Endodermal cell (in vitro differentiated cells): ENCODE measurements around the gene ZFR2. TPM values are rescaled to one million over a fixed set of nuclear protein-coding genes. Genes with fewer than 3 reads are reported as not detected.
A peak's percentile ranks its signal among the peaks of the same experiment; 100 is the strongest.

Experiments
- DNase-seq: peaks from one replicate; pipeline ENCODE4 v3.0.0-alpha.2; 2017
- H3K27ac ChIP-seq: 2 replicates; pipeline ENCODE4 v1.5.1; 2013; ENCODE audit warnings: mild to moderate bottlenecking, low read depth, low read length, moderate library complexity
- H3K27me3 ChIP-seq: 2 replicates; pipeline ENCODE4 v1.6.1; 2013; ENCODE audit warnings: mild to moderate bottlenecking, low read length, moderate library complexity; ENCODE audit not compliant: insufficient read depth, control insufficient read depth, poor library complexity, severe bottlenecking
- H3K36me3 ChIP-seq: 2 replicates; pipeline ENCODE4 v1.7.0; 2013; ENCODE audit warnings: mild to moderate bottlenecking, low read length, moderate library complexity; ENCODE audit not compliant: control insufficient read depth, insufficient read depth
- H3K4me1 ChIP-seq: one replicate; pipeline ENCODE4 v1.7.0; 2013; ENCODE audit warnings: low read length; ENCODE audit not compliant: control insufficient read depth, insufficient read depth
- H3K4me3 ChIP-seq: 2 replicates; pipeline ENCODE4 v1.5.1; 2013; ENCODE audit warnings: mild to moderate bottlenecking, low read length, moderate library complexity
- H3K9ac ChIP-seq: 2 replicates; pipeline ENCODE4 v1.6.1; 2013; ENCODE audit warnings: mild to moderate bottlenecking, low read length, moderate library complexity; ENCODE audit not compliant: poor library complexity, severe bottlenecking; ENCODE audit errors: extremely low read depth
- H3K9me3 ChIP-seq: 2 replicates; pipeline ENCODE4 v1.6.1; 2013; ENCODE audit warnings: mild to moderate bottlenecking, low read length, moderate library complexity; ENCODE audit not compliant: control insufficient read depth
- H3K27ac Mint-ChIP-seq: 2 replicates; pipeline ENCODE4 v1.8.0; 2020; ENCODE audit warnings: mixed read lengths
- H3K27me3 Mint-ChIP-seq: 2 replicates; pipeline ENCODE4 v1.8.0; 2021; ENCODE audit warnings: mild to moderate bottlenecking, mixed read lengths; ENCODE audit not compliant: insufficient read depth
- H3K36me3 Mint-ChIP-seq: 2 replicates; pipeline ENCODE4 v1.8.0; 2020; ENCODE audit warnings: low read depth, mixed read lengths
- H3K4me1 Mint-ChIP-seq: 2 replicates; pipeline ENCODE4 v1.8.0; 2020; ENCODE audit warnings: mixed read lengths
- H3K4me3 Mint-ChIP-seq: 2 replicates; pipeline ENCODE4 v1.8.0; 2020; ENCODE audit warnings: mild to moderate bottlenecking, moderate library complexity, mixed read lengths
- H3K9me3 Mint-ChIP-seq: 2 replicates; pipeline ENCODE4 v1.8.0; 2020; ENCODE audit warnings: mild to moderate bottlenecking, mixed read lengths
- CTCF ChIP-seq: fragments of 200-600 bp; sonication (generic); conservative IDR thresholded peaks from 2 replicates; pipeline ENCODE4 v1.5.0; 2021; ENCODE audit warnings: antibody characterized with exemption, mild to moderate bottlenecking
- WGBS, 2 experiments: methylation state at CpG; one replicate each; pipeline versions ENCODE4 v1.1.5 to v1.1.7; 2013; ENCODE audit warnings: missing lambda C conversion rate in 2 of 2, mixed read lengths in 1 of 2; ENCODE audit not compliant: insufficient coverage in 1 of 2, insufficient read length in 1 of 2; 5-methylcytosine and 5-hydroxymethylcytosine counted together
- total RNA-seq, 2 donors: library from RNA; stranded (reverse); fragmentation: NEBNext Ultra II Directional in 1 of 2; extraction: Animal tissue kit (Norgen Biotek cat#: 25700) in 1 of 2; gene quantifications; 2 replicates in 1 of 2; 3 replicates in 1 of 2; pipeline ENCODE4 v1.2.1, GENCODE V29; 2021

ZFR2 gene
- total RNA-seq, 2 donors from 2014 or later, result 16.4 to 24.6 TPM

- 92 to 97% methylated on average over 6 to 12 of the region's 12 CpGs for WGBS, 2 experiments
Measured at GRCh38 chr19:3849787-3850186, 19.1 kb downstream of the ZFR2 start.

DNA sequence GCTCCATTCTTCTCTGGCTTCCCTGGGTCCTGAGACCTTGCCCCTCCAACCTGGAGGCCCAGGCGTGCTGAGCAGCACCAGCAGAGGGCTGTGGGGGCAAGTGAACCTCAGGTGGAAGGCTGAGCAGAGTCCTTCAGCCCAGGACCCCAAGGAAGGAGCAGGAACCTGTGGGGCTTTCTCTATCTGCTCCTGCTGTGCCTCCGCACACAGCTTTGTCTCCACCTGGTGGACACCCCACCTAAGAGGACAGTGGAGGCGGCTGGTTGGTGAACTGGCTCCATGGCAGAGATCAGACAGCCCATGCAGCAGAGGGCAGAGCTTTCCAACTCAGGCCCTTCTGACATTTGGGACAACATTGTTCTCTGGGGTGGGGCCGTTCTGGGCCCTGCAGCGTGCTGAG, 19.7 kb downstream of the ZFR2 start:
- Histone ChIP-seq H3K4me1 (no peaks in the 10 kb centered on the region), H3K9me3 (peaks cover 23% of the 10 kb centered on the region), H3K27me3 (no peaks in the 10 kb centered on the region), H3K9ac (no peak overlapping the region), H3K4me3 (no peak overlapping the region), H3K27ac (no peak overlapping the region), H3K36me3 (peaks cover 14% of the 10 kb centered on the region)
- Mint-ChIP-seq H3K4me1 (no peaks in the 10 kb centered on the region), H3K36me3 (peaks cover 39% of the 10 kb centered on the region), H3K9me3 (peaks cover 29% of the 10 kb centered on the region), H3K4me3 (no peak overlapping the region), H3K27ac (no peak overlapping the region), H3K27me3 (peaks cover 2% of the 10 kb centered on the region)
- peak; percentile 78 for TF ChIP-seq CTCF
- peak; percentile 88 for DNase-seq
- WGBS, 2 experiments, result 86 to 88% methylated on average over 4 to 5 of the region's 5 CpGs

More at GRCh38 chr19:3849787-3850186, 19.1 kb downstream of the ZFR2 start:
- Histone ChIP-seq H3K36me3 (peaks cover 14% of the 10 kb centered on the region), H3K27ac (no peak overlapping the region), H3K9me3 (peaks cover 23% of the 10 kb centered on the region), H3K27me3 (no peaks in the 10 kb centered on the region), H3K4me1 (no peaks in the 10 kb centered on the region), H3K4me3 (no peak overlapping the region), H3K9ac (no peak overlapping the region)
- no peak for TF ChIP-seq CTCF
- peaks cover 44% of the 10 kb centered on the region for H3K36me3 Mint-ChIP-seq
- peaks cover 2% of the 10 kb centered on the region for H3K27me3 Mint-ChIP-seq
- DNase-seq, result no peak
- H3K4me3 Mint-ChIP-seq, result no peak overlapping the region
- peaks cover 31% of the 10 kb centered on the region for H3K9me3 Mint-ChIP-seq
- H3K27ac Mint-ChIP-seq, result no peak overlapping the region
- no peaks in the 10 kb centered on the region for H3K4me1 Mint-ChIP-seq

DNA sequence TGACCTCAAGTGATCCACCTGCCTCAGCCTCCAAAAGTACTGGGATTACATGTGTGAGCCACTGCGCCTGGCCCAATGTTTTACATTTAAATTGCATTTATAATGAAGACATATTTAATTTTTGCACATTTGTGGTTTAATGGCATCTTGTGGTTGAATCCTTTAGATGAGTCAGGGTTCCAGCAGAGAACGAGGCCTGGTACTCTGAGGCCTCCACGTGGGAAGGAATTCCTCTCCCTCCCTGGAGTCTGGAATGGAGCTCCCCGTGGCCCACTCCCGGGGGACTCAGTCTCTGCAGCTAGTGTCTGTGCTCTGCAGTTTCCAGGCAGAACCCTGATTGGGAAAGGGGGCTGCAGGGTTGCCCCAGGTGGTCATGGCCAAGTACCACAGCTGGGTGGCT, 24.2 kb downstream of the ZFR2 start:
- Histone ChIP-seq H3K27me3 (no peaks in the 10 kb centered on the region), H3K36me3 (no peaks in the 10 kb centered on the region), H3K4me1 (no peaks in the 10 kb centered on the region), H3K27ac (no peak overlapping the region), H3K9ac (no peak overlapping the region), H3K9me3 (no peaks in the 10 kb centered on the region), H3K4me3 (no peak overlapping the region)
- Mint-ChIP-seq H3K9me3 (no peaks in the 10 kb centered on the region), H3K36me3 (no peaks in the 10 kb centered on the region), H3K27me3 (no peaks in the 10 kb centered on the region), H3K4me1 (no peaks in the 10 kb centered on the region), H3K27ac (no peak overlapping the region), H3K4me3 (no peak overlapping the region)
- DNase-seq, result no peak
- 87 to 92% methylated on average over 4 to 5 of the region's 5 CpGs for WGBS, 2 experiments
- no peak for TF ChIP-seq CTCF
